Activated B cell treated with CpG ODN at 0.5 μM for 24 hours (primary cell): ENCODE data around the gene ZNF385C. TPM values are rescaled to one million over a fixed set of nuclear protein-coding genes. Genes with fewer than 3 reads are reported as not detected.

Experiments used
- ATAC-seq: fragments of 200-7000 bp; cut with Tn5 transposase; one replicate; pipeline ENCODE4 v1.10.0; 2021; ENCODE audit warnings: low read depth, mild to moderate bottlenecking, moderate library complexity
- CTCF ChIA-PET: fragments of 350-600 bp; sonication (Branson Sonifier 250); formaldehyde crosslinking; loops from one replicate; lab custom pipeline; 2021; ENCODE audit warnings: antibody characterized with exemption; lab: Charles Lee
- POLR2A ChIA-PET: fragments of 350-600 bp; sonication (Branson Sonifier 250); formaldehyde crosslinking; loops from one replicate; lab custom pipeline; 2021; ENCODE audit warnings: antibody characterized with exemption; lab: Charles Lee
- DNase-seq: peaks from one replicate; pipeline ENCODE4 v3.0.0; 2022
- H3K27ac Mint-ChIP-seq: one replicate; pipeline ENCODE4 v1.8.0; 2020; ENCODE audit warnings: mixed read lengths
- H3K27me3 Mint-ChIP-seq: one replicate; pipeline ENCODE4 v1.8.0; 2021; ENCODE audit warnings: mixed read lengths
- H3K36me3 Mint-ChIP-seq: one replicate; pipeline ENCODE4 v1.8.0; 2021; ENCODE audit warnings: low read depth, mixed read lengths
- H3K4me1 Mint-ChIP-seq: one replicate; pipeline ENCODE4 v1.8.0; 2021; ENCODE audit warnings: mixed read lengths
- H3K4me3 Mint-ChIP-seq: one replicate; pipeline ENCODE4 v1.8.0; 2020; ENCODE audit warnings: mild to moderate bottlenecking, mixed read lengths
- H3K9me3 Mint-ChIP-seq: one replicate; pipeline ENCODE4 v1.8.0; 2020; ENCODE audit warnings: mixed read lengths
- intact Hi-C: fragments of 100-400 bp; cut with micrococcal nuclease; formaldehyde crosslinking; loops from one replicate; pipeline ENCODE4 v1.15.1; 2024
- total RNA-seq: library from RNA; stranded (reverse); gene quantifications from 2 replicates; pipeline ENCODE4 v1.2.3, GENCODE V29; 2022
- TF ChIP-seq, protein P1 (sequence below): fragments of 200-600 bp; IDR thresholded peaks from one replicate; pipeline ENCODE4 v1.8.0; 2022; ENCODE audit warnings: antibody characterized with exemption, mild to moderate bottlenecking

ZNF385C gene
- total RNA-seq, 1 donor from 2014 or later: 16.7 TPM

DNA sequence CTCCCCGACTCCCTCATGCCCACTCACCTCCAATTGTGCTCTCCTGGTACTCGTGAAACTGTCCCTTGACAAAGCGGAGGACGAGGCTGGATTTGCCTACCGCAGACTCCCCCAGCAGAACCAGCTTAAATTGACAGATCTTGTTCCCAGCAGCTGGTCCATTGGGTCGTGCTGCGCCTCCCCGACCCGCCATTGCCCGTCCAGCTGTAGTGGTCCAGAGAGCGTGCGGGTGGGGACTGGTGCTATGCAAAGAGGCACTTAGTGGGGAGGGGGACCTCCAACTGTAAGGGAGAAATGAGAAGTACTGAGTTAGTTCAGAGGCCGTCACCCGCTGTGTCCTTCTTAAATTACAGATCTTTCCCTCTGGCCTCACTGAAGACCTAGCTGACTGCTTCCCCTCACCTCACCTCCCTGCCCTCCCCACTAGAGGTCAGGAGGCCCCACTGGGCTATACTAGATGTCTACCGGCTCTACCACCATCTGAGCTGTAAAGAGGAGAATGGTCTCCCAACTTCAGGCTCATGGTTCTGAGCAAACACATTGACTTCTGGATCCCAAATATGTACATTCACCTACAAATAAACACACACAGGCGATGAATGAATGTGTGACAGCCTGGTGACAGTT lies 32.1 kb upstream of the ZNF385C start:
- intact Hi-C loops: loop anchor here (5.0 kb wide), 1 partner anchor 157 kb away; the partner anchor contains the start of gene STAT5A
- ChIA-PET CTCF (interaction anchor here (0.6 to 1.1 kb wide), 2 partner anchors 51 to 1798 kb away, joined by 3 to 4 read pairs; partner anchors contain the start of gene KCNH4), POLR2A (interaction anchor here (0.7 to 1.1 kb wide), 2 partner anchors 22 to 113 kb away, joined by 3 to 4 read pairs; partner anchors contain the start of gene DNAJC7)
- peak overlapping the region; percentile 16 for H3K27ac Mint-ChIP-seq
- peaks cover 65% of the 10 kb centered on the region for H3K36me3 Mint-ChIP-seq
- H3K27me3 Mint-ChIP-seq: no peaks in the 10 kb centered on the region
- peaks cover 45% of the 10 kb centered on the region for H3K4me1 Mint-ChIP-seq
- H3K4me3 Mint-ChIP-seq: no peak overlapping the region
- no peak for DNase-seq
- TF ChIP-seq, protein P1, sequence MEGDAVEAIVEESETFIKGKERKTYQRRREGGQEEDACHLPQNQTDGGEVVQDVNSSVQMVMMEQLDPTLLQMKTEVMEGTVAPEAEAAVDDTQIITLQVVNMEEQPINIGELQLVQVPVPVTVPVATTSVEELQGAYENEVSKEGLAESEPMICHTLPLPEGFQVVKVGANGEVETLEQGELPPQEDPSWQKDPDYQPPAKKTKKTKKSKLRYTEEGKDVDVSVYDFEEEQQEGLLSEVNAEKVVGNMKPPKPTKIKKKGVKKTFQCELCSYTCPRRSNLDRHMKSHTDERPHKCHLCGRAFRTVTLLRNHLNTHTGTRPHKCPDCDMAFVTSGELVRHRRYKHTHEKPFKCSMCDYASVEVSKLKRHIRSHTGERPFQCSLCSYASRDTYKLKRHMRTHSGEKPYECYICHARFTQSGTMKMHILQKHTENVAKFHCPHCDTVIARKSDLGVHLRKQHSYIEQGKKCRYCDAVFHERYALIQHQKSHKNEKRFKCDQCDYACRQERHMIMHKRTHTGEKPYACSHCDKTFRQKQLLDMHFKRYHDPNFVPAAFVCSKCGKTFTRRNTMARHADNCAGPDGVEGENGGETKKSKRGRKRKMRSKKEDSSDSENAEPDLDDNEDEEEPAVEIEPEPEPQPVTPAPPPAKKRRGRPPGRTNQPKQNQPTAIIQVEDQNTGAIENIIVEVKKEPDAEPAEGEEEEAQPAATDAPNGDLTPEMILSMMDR: no peak
- ATAC-seq: no peak
- H3K9me3 Mint-ChIP-seq: no peaks in the 10 kb centered on the region

DNA sequence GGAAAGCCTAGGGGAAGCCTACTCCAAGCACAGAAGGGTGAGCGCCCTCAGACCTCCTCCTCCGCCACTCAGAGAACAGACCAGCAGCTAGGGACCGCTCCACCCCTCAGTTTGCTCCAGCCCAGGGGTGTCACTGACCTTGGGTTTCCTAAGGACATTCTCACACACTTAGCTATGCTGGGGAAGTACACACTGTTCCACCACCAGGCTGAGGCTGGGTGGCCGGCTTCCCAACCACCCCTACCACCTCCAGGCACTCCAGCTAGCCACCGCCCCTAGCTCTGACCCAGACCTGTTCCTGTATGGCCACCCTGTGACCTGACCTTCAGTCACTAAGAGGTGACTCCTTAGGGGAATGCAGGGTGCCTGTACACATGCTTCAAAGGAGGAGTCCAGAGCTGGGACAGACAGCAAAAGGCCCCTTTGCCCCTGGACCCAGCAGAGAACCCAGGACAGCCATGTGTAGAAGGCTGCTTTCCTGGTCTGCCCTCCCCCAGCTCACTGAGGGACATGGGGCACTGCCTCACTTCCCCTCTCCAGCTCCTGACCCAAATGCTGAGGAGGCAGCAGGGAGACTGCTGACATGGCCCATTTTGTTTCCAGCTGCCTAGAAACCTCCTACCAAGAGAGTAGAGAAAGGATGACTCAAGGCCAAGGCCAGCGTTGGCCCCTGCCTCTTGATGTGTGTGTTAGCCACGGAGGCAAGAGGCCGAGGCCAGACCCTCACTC lies 31.0 kb upstream of the ZNF385C start:
- Mint-ChIP-seq H3K27ac (no peak overlapping the region), H3K4me1 (peaks cover 38% of the 10 kb centered on the region), H3K4me3 (no peak overlapping the region), H3K36me3 (peaks cover 72% of the 10 kb centered on the region), H3K9me3 (no peaks in the 10 kb centered on the region), H3K27me3 (no peaks in the 10 kb centered on the region)
- ATAC-seq (no peak), DNase-seq (no peak)
- intact Hi-C loops: no loop called here
- POLR2A ChIA-PET: interaction anchor here (0.6 kb wide), 1 partner anchor 278 kb away, joined by 3 read pairs; no protein-coding TSS in a partner anchor
- TF ChIP-seq, protein P1: no peak
- CTCF ChIA-PET: no interaction called here

DNA sequence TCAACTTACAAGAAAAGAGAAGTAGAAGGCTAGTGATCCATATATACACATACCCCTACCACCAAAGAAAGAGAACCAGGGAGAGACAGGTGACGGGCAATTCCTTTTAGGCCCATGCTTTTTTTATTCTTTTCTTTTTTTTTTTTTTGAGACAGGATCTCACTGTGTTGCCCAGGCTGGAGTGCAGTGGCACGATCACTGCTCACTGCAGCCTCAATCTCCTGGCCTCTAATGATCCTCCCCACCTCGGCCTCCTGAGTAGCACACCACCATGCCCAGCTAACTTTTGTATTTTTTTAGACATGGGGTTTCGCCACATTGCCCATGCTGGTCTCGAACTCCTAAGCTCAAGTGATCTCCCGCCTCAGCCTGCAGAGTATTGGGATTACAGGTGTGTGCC lies 29.1 kb upstream of the ZNF385C start:
- TF ChIP-seq, protein P1: no peak
- no peaks in the 10 kb centered on the region for H3K9me3 Mint-ChIP-seq
- no peaks in the 10 kb centered on the region for H3K27me3 Mint-ChIP-seq
- no peak for DNase-seq
- POLR2A ChIA-PET: no interaction called here
- no peak overlapping the region for H3K4me3 Mint-ChIP-seq
- no peak overlapping the region for H3K27ac Mint-ChIP-seq
- intact Hi-C loops: no loop called here
- H3K4me1 Mint-ChIP-seq: peaks cover 20% of the 10 kb centered on the region
- H3K36me3 Mint-ChIP-seq: peaks cover 68% of the 10 kb centered on the region
- CTCF ChIA-PET: interaction anchor here (1.5 kb wide), 1 partner anchor 54 kb away, joined by 4 read pairs; the partner anchor contains the start of gene KCNH4
- ATAC-seq: no peak

- ATAC-seq (no peak), DNase-seq (no peak)
- intact Hi-C loops: no loop called here
- Mint-ChIP-seq H3K4me3 (no peak overlapping the region), H3K27ac (no peak overlapping the region), H3K36me3 (peaks cover 70% of the 10 kb centered on the region), H3K9me3 (no peaks in the 10 kb centered on the region), H3K27me3 (no peaks in the 10 kb centered on the region), H3K4me1 (peaks cover 14% of the 10 kb centered on the region)
- TF ChIP-seq, protein P1: no peak
- POLR2A ChIA-PET: no interaction called here
- CTCF ChIA-PET: interaction anchor here (1.5 kb wide), 1 partner anchor 54 kb away, joined by 4 read pairs; the partner anchor contains the start of gene KCNH4
Observed at GRCh38 chr17:42126836-42127235, 28.6 kb upstream of the ZNF385C start.

DNA sequence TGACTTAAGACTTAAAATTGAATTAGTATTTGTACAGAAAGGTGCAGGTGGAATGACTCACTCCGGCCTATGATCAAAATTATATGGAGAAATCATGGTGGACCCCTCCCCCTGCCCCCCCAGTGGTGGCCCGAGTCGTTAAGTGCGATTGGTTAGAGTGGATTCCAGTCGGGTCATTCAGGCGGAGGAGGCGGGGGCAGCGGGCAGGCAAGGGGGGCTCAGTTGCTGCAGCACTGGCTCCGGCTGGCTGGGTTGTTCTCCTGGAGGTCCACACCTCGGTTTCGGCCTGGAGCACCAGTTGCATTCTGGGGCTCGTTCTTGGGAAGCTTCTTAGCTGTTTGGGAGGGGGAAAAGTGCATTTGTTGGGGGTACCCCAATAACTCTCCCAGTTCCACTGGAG lies 27.3 kb upstream of the ZNF385C start:
- Mint-ChIP-seq H3K36me3 (peaks cover 63% of the 10 kb centered on the region), H3K27me3 (no peaks in the 10 kb centered on the region), H3K4me1 (peaks cover 7% of the 10 kb centered on the region), H3K9me3 (no peaks in the 10 kb centered on the region), H3K4me3 (no peak overlapping the region), H3K27ac (no peak overlapping the region)
- POLR2A ChIA-PET: no interaction called here
- CTCF ChIA-PET: no interaction called here
- intact Hi-C loops: no loop called here
- ATAC-seq (no peak), DNase-seq (no peak)
- TF ChIP-seq, protein P1: no peak
